Hematopoietic multipotent progenitor cell treated with erythropoietin and hydrocortisone succinate and interleukin-3 and kit ligand, for 8 days (in vitro differentiated cells): ENCODE data around the gene C21orf58.

ENCODE experiments used
- DNase-seq: peaks from one replicate; pipeline ENCODE4 v3.0.0-alpha.2; 2015

C21orf58 gene

GRCh38 chr21:46253610-46254124 lies 70.0 kb downstream of the C21orf58 start:
- DNase-seq, result peak; percentile 81

- DNase-seq, result no peak
Measured at GRCh38 chr21:46252840-46253239, 70.8 kb downstream of the C21orf58 start.
